OCI-LY3 (cell line): ENCODE measurements around the gene ACAA2.

ENCODE experiments used
- CTCF ChIP-seq: fragments of 200-600, 300-600 bp; sonication (generic); IDR thresholded peaks from 2 replicates; pipeline ENCODE4 v1.5.1; 2014; ENCODE audit warnings: antibody characterized with exemption, low read length, low read depth
- EZH2phosphoT487 ChIP-seq: fragments of 200-600 bp; shearing (Covaris generic); IDR thresholded peaks from 2 replicates; pipeline ENCODE4 v1.6.1; 2018; ENCODE audit warnings: antibody characterized with exemption, mixed run types, low read depth

- TF ChIP-seq CTCF (no peak), EZH2phosphoT487 (no peak)
Measured at GRCh38 chr18:49843131-49843530, 29.8 kb upstream of the ACAA2 start.
